Naive B cell (primary cell): ENCODE results near the gene TCF25. TPM values are rescaled to one million over a fixed set of nuclear protein-coding genes. Genes with fewer than 3 reads are reported as not detected.
A peak's percentile ranks its signal among the peaks of the same experiment; 100 is the strongest.
"Not testable (repeated sequence)": the region's sequence is repeated elsewhere in the genome, so short reads cannot be mapped to it uniquely, and the experiment has no call there.

Source experiments
- ATAC-seq, 2 donors: fragments of 150-1000 bp; cut with Tn5 transposase; 2 replicates each; pipeline ENCODE4 v1.10.0; 2021; ENCODE audit warnings: low read depth in 2 of 2, mild to moderate bottlenecking in 2 of 2, moderate library complexity in 2 of 2
- DNase-seq: peaks from one replicate; pipeline ENCODE4 v3.0.0; 2022
- H3K27ac Mint-ChIP-seq, 6 donors: one replicate each; pipeline ENCODE4 v1.8.0; 2020 to 2022; ENCODE audit warnings: mild to moderate bottlenecking in 6 of 6, mixed read lengths in 6 of 6, moderate library complexity in 5 of 6, inconsistent platforms in 2 of 6
- H3K27me3 Mint-ChIP-seq, 3 donors: one replicate each; pipeline ENCODE4 v1.8.0; 2021 to 2022; ENCODE audit warnings: mixed read lengths in 3 of 3, mild to moderate bottlenecking in 1 of 3
- H3K36me3 Mint-ChIP-seq, 2 donors: one replicate each; pipeline ENCODE4 v1.8.0; 2020 to 2022; ENCODE audit warnings: mixed read lengths in 2 of 2, inconsistent platforms in 1 of 2, mild to moderate bottlenecking in 1 of 2
- H3K4me1 Mint-ChIP-seq, 3 donors: one replicate each; pipeline ENCODE4 v1.8.0; 2020 to 2022; ENCODE audit warnings: mixed read lengths in 3 of 3, inconsistent platforms in 1 of 3, mild to moderate bottlenecking in 1 of 3, moderate library complexity in 1 of 3
- H3K4me3 Mint-ChIP-seq, 8 donors: one replicate each; pipeline ENCODE4 v1.8.0; 2020 to 2022; ENCODE audit warnings: mild to moderate bottlenecking in 8 of 8, mixed read lengths in 8 of 8, moderate library complexity in 8 of 8, inconsistent platforms in 2 of 8
- H3K9me3 Mint-ChIP-seq, 7 donors: one replicate each; pipeline ENCODE4 v1.8.0; 2020 to 2022; ENCODE audit warnings: mixed read lengths in 7 of 7, mild to moderate bottlenecking in 5 of 7, inconsistent platforms in 2 of 7, moderate library complexity in 1 of 7
- polyA plus RNA-seq, 6 donors: library from polyadenylated mRNA; unstranded; fragments of 300-500 nt; fragmentation: Illumina TruSeq; gene quantifications; one replicate each; pipeline ENCODE4 v1.2.3, GENCODE V29; 2021; ENCODE audit warnings: low read depth in 6 of 6

TCF25 gene
- polyA plus RNA-seq, 6 donors from 2014 or later = 88.4 to 135 (median 108) TPM

GRCh38 chr16:89906140-89907025 lies 33.0 kb downstream of the TCF25 start:
- H3K4me3 Mint-ChIP-seq = no peak overlapping the region
- DNase-seq (no peak), ATAC-seq (no peak)
- H3K9me3 Mint-ChIP-seq = no peaks in the 10 kb centered on the region
- H3K36me3 Mint-ChIP-seq = no peaks in the 10 kb centered on the region
- no peaks in the 10 kb centered on the region for H3K27me3 Mint-ChIP-seq
- H3K27ac Mint-ChIP-seq = no peak overlapping the region
- peaks cover 0 to 17% (median 14%) of the 10 kb centered on the region in 3 donors for H3K4me1 Mint-ChIP-seq

DNA sequence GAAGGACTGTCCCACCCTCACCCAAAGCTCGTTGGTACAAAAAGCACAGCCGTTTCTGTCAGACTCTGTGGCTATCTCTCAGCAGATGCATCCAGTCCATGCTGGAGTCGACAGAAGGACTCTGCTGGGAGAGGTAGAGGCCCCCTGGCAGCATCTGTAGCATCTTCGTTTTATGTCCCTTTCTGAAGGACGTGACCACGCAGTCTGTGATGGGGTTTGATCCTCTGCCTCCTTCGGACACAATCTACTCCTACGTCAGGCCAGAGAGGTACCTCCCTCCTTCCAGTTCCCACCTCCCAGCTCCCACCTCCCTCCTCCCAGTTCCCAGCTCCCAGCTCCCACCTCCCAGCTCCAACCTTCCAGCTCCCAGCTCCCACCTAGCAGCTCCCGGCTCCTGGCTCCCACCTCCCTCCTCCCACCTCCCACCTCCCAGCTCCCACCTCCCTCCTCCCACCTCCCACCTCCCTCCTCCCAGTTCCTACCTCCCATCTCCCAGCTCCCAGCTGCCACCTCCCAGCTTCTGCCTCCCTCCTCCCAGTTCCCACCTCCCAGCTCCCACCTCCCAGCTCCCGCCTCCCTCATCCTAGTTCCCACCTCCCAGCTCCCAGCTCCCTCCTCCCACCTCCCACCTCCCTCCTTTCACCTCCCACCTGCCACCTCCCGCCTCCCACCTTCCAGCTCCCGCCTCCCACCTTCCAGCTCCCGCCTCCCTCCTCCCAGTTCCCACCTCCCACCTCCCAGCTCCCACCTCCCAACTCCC lies 33.8 kb downstream of the TCF25 start:
- Mint-ChIP-seq H3K27ac (no peak overlapping the region), H3K4me3 (peak overlapping the region in 1 of 8 donors; percentile 5), H3K4me1 (peaks cover 0 to 18% (median 14%) of the 10 kb centered on the region in 3 donors), H3K36me3 (no peaks in the 10 kb centered on the region), H3K27me3 (no peaks in the 10 kb centered on the region), H3K9me3 (no peaks in the 10 kb centered on the region)
- ATAC-seq = no peak
- DNase-seq = no peak

DNA sequence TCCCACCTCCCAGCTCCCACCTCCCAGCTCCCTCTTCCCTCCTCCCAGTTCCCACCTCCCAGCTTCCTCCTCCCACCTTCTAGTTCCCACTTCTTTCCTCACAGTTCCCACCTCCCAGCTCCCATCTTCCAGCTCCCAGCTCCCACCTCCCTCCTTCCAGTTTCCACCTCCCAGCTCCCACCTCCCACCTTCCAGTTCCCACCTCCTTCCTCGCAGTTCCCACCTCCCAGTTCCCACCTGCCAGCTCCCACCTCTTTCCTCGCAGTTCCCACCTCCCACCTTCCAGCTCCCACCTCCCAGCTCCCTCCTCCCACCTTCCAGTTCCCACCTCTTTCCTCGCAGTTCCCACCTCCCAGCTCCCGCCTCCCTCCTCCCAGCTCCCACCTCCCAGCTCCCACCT lies 34.8 kb downstream of the TCF25 start:
- H3K27ac Mint-ChIP-seq = no peak overlapping the region
- peaks cover 0 to 21% (median 15%) of the 10 kb centered on the region in 3 donors for H3K4me1 Mint-ChIP-seq
- no peaks in the 10 kb centered on the region for H3K27me3 Mint-ChIP-seq
- no peaks in the 10 kb centered on the region for H3K36me3 Mint-ChIP-seq
- H3K9me3 Mint-ChIP-seq = no peaks in the 10 kb centered on the region
- no peak for DNase-seq
- H3K4me3 Mint-ChIP-seq = no peak overlapping the region
- ATAC-seq = no peak

GRCh38 chr16:89909777-89910716 lies 36.7 kb downstream of the TCF25 start:
- ATAC-seq (peak; percentile 86 to 91), DNase-seq (peak; percentile 59)
- no peaks in the 10 kb centered on the region for H3K36me3 Mint-ChIP-seq
- H3K27ac Mint-ChIP-seq = peak overlapping the region in 1 of 6 donors; percentile 56
- H3K4me3 Mint-ChIP-seq = peak overlapping the region in 1 of 8 donors; percentile 29
- no peaks in the 10 kb centered on the region for H3K27me3 Mint-ChIP-seq
- H3K4me1 Mint-ChIP-seq = peaks cover 0 to 33% (median 22%) of the 10 kb centered on the region in 3 donors
- H3K9me3 Mint-ChIP-seq = no peaks in the 10 kb centered on the region

DNA sequence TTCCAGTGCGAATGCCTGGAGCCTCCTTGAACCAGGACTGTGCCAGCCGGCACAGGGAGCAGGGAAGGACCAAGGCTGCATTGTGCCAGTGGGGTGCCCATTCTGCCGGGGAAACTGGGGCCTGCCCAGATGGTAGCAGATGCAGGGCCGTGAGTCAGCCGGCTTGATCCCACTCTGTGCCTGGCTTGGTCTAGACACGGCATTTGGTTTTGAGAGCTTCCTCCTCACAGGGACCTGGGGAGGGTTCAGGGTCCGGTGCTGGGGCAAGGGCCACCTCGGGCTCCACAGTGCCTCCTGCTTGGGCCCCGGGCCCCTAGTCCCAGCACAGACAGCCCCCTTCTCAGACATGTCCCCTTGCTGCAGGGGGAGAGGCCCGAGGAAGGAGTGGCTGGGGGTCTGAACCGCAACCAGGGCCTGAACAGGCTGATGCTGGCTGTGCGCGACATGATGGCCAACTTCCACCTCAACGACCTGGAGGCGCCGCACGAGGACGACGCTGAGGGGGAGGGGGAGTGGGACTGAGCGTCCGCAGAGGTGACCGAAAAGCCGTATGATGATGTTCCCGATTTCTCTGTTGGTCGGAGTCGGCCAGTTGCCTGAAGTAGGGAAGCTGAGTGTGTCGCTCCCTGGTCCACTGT lies 37.4 kb downstream of the TCF25 start:
- H3K27me3 Mint-ChIP-seq = no peaks in the 10 kb centered on the region
- peaks cover 0 to 33% (median 22%) of the 10 kb centered on the region in 3 donors for H3K4me1 Mint-ChIP-seq
- H3K4me3 Mint-ChIP-seq = no peak overlapping the region
- no peaks in the 10 kb centered on the region for H3K36me3 Mint-ChIP-seq
- H3K27ac Mint-ChIP-seq = peak overlapping the region in 1 of 6 donors; percentile 18
- DNase-seq (no peak), ATAC-seq (peak in 1 of 2 donors; percentile 6)
- no peaks in the 10 kb centered on the region for H3K9me3 Mint-ChIP-seq

- no peak for ATAC-seq
- Mint-ChIP-seq H3K27me3 (no peaks in the 10 kb centered on the region), H3K27ac (peak overlapping the region in 2 of 6 donors; percentile 18 to 42), H3K36me3 (no peaks in the 10 kb centered on the region), H3K9me3 (no peaks in the 10 kb centered on the region), H3K4me3 (peak overlapping the region in 1 of 8 donors; percentile 68), H3K4me1 (peaks cover 0 to 33% (median 22%) of the 10 kb centered on the region in 3 donors)
- DNase-seq = no peak
Observed at GRCh38 chr16:89911375-89911774, 38.0 kb downstream of the TCF25 start.

GRCh38 chr16:89912143-89912542 lies 38.8 kb downstream of the TCF25 start:
- no peak for ATAC-seq
- no peaks in the 10 kb centered on the region for H3K9me3 Mint-ChIP-seq
- H3K36me3 Mint-ChIP-seq = no peaks in the 10 kb centered on the region
- no peak for DNase-seq
- peak overlapping the region in 2 of 6 donors; percentile 3 to 54 for H3K27ac Mint-ChIP-seq
- H3K4me3 Mint-ChIP-seq = peak overlapping the region in 1 of 8 donors; percentile 75
- H3K27me3 Mint-ChIP-seq = no peaks in the 10 kb centered on the region
- H3K4me1 Mint-ChIP-seq = peaks cover 0 to 33% (median 24%) of the 10 kb centered on the region in 3 donors

GRCh38 chr16:89912627-89913026 lies 39.2 kb downstream of the TCF25 start:
- Mint-ChIP-seq H3K4me3 (no peak overlapping the region), H3K36me3 (no peaks in the 10 kb centered on the region), H3K9me3 (no peaks in the 10 kb centered on the region), H3K27ac (no peak overlapping the region), H3K27me3 (no peaks in the 10 kb centered on the region), H3K4me1 (peaks cover under 1 to 34% (median 29%) of the 10 kb centered on the region in 3 donors)
- DNase-seq = no peak
- ATAC-seq = no peak

- no peaks in the 10 kb centered on the region for H3K9me3 Mint-ChIP-seq
- H3K27ac Mint-ChIP-seq = no peak overlapping the region
- H3K4me3 Mint-ChIP-seq = peak overlapping the region in 1 of 8 donors; percentile 29
- ATAC-seq (no peak), DNase-seq (no peak)
- peaks cover 7 to 41% (median 34%) of the 10 kb centered on the region in 3 donors for H3K4me1 Mint-ChIP-seq
- no peaks in the 10 kb centered on the region for H3K36me3 Mint-ChIP-seq
- peaks cover 0 to 4% (median 4%) of the 10 kb centered on the region in 3 donors for H3K27me3 Mint-ChIP-seq
Observed at GRCh38 chr16:89913408-89914387, 40.3 kb downstream of the TCF25 start.

DNA sequence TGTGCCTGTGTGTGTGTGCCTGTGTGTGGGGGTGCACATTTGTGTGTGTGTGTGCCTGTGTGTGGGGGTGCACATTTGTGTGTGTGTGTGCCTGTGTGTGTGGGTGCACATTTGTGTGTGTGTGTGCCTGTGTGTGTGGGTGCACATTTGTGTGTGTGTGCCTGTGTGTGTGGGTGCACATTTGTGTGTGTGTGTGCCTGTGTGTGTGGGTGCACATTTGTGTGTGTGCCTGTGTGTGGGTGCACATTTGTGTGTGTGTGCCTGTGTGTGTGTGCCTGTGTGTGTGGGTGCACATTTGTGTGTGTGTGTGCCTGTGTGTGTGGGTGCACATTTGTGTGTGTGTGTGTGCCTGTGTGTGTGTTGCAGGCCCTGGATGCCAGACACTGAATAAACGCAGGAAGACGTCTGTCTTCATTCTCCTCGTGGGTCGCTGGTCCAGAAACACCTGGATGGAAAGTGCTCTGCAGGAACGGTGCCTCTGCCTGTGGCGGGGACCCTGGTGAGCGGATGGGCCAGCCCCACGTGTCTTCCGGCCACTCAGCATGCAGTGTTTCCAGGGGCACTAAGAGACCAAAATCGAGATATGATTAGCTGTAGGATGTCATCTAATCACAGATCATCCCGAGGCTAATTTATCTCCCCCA lies 41.4 kb downstream of the TCF25 start:
- H3K9me3 Mint-ChIP-seq, ATAC-seq, H3K4me3 Mint-ChIP-seq, H3K36me3 Mint-ChIP-seq, H3K27ac Mint-ChIP-seq, DNase-seq: not testable (repeated sequence)
- Mint-ChIP-seq H3K27me3 (peaks cover 0 to 12% (median 10%) of the 10 kb centered on the region in 3 donors), H3K4me1 (peaks cover 10 to 40% (median 31%) of the 10 kb centered on the region in 3 donors)
